HG03469 (cell line): ENCODE data around the gene HECW1.
"Not testable (repeated sequence)": the region's sequence is repeated elsewhere in the genome, so short reads cannot be mapped to it uniquely, and the experiment has no call there.

Source experiments
- ATAC-seq: cut with Tn5 transposase; IDR thresholded peaks from one replicate; pipeline ENCODE4 v1.9.1; 2021; ENCODE audit warnings: mild to moderate bottlenecking, moderate library complexity, moderate number of reproducible peaks; ENCODE audit not compliant: unreplicated experiment

Gene HECW1

DNA sequence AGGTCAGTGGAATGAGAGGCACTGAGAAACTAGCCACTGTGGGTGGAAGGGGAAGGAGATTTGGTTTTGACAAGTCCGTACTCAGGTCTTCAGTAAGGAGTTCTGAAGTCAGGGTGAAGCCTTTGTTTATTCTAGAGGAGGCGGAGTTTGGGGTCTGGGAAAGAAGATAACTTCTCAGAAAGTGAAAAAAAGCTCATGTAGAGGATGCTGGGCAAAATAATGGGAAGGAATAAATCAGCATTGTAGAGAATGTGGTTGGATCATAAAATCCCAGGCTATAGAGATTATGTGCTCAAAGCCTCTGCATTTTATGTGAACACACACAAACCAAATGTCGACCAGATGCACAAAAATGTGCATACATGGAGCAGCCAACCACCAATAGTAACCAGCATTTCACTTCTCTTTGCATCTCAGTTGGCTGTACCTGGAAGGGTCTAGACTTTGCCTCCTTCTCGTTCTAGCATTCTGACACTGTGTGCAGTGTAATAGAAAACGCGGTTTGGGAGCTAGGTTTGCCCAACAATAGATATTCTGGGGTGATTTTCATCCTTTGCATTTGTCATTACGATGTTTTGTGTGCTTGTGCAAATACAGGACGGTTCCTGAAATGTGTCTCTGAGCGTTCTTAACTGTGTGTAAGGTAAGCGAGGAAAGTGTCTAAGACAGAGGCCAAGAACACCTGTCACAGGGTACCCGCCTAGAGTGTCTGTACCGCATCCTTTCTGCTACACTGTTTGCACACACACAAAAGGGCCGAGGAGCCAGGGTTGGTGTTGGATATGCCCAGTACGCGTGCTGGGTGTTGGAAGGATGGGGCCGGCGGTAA, 603 bp upstream of the HECW1 start:
- no peak for ATAC-seq

DNA sequence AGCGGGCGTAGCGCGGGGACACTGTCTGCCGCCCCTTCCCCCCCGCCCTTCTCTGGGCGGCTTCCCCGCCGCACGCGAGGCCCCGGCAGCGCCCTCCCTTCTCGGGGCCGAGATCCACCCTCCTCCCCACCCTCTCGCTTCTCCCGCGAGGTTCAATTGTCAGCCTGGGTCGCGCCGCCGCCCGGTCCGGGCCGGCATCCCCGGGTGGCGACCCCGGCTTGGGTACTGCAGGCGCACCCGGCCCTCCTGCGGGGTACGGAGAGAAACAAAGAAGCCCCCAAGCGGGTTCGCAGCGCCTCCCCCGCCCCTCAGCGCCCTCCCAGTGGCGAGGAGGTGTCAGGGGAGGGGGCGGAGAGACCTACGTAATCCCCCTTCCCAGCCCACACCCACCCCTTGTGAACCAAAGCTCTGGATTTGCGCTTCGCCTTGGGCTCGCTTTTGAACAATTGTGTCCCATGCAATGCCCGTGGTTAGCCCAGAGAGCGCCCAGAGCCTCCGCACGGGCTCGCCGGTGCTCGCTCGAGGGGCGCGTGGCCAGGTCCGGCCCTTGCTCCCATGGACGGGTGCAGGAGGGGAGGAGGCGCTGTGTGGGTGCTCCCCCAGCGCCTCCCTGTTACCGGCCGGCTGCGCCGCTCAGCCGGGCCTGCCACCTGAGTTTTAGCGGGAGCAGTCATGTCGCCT, 634 bp downstream of the HECW1 start:
- ATAC-seq = no peak

DNA sequence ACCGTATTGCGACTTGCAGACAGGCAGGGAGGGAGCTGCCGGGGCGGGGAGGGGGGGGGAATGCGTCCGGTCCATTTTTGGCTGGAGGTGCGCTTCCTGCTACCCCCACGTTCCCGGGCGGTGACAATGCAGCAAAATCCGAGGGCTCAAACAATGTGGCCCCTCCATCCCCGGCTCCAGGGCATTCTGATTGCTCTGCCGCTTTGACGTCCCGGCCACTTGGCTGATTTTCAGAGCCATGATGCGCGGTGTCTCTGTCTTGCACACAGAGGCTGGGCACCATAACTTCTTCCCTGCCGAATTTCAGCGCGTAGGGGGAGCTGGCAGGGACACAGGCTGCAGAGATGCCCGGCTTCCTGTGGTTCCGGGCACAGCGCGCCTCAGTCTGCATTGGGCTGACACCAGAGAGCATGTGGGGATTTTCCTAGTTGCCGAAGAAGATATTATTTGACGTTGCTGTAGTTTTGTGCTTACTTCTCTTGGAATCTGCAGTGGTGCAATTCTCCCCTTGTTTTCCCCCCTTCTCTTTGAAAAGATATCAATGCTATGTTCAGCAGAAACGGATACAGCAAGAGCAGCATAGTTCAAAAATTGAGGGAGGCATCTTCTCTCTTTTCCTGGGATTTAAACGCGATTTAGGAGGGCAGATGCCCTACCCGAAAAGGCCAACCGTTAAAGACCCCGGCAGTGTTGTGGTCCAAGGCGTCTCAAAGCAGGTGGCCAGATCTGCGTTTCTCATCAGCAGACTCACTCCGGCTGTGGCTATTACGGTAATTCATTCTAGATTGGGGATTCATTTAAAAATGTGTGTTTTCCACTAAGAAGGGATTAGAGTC, 1.4 kb downstream of the HECW1 start:
- no peak for ATAC-seq

DNA sequence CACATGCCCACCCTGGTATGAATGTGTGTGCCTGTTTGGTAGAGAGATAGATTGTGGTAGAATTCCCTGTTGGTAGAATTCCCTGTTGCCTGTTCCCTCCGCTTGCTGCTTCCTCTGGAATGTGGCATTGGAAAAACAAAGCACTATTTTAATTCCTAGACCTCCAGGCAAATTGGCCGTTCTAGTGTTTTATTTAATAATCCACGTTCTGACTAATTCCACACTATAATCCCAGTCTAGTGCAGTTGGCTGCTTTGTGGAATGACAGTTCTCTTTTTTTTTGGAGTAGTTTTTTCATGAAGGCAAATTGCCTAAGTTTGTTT, 2.0 kb downstream of the HECW1 start:
- ATAC-seq = no peak

DNA sequence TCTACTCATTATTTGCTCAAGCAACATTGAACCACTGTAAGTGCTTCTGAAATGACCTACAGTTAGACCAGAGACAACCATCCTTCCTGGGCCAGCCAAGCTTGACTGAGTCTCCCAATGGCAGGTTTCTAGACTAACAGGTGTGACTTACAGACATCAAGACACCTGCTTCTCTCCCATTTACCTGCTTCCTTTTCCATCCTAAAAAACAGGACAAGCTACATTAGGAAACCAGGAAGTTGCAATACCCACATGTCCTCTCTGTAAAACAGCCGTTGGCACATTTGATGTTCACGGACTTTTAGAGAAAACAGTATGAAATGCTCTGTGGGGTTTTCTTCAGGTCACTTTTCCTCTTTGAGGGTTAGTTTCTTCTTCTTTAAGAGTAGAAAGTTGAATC, 4.0 kb downstream of the HECW1 start:
- ATAC-seq = no peak

DNA sequence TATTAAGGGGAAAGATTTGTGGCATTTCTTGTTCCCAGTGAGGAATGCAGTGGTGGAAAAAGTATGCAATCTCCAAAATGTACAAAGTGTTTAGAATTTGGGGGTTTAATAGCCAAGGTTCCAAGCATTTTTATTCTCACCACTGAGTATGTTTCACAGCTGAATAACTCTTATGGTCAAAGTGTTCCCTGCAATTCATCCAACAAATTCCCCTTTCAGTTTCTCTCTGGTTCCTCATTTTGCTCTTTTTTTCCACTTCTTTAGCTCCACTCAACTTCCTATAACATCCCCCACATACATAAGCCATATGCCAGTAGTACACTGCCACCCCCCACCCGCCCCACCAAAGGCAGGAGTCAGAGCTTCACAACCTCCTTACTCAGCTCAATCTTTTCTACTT, 4.6 kb downstream of the HECW1 start:
- no peak for ATAC-seq

DNA sequence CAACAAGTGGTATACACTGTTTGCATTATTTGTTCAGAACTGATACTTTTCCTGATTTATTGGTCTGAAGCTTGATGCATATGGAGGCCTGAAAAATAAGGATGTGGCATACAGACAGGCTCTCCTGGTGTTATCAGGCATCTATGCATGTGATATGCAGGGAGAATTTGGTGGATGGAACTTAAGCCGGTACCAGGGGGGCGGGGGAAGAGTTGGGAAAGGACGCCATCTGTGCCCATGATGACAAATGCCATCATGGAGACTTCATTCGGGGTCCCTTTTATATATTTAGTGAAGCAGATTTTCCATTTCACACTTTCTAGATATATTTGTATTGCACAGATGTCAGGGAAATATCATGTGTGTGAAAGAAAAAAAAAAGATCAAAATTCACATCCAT, 5.4 kb downstream of the HECW1 start:
- ATAC-seq = no peak

DNA sequence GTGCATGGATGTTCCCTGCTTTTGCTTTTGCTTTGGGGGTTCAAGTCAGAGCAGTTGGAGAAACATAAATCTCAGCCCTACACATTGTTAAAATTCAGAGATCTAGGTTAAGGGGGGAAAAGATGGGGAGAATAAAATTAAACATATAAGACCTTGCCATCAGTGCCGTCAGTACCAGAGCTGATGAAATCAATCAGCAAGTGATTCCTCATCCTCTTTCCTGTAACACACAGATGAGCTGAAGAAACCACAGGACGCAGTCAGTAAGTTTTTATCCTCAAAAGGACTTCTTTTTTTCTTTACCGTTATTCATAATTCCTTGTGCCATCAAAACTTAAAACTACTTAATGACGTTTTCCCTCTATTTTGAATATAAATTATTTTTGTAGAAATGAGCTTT, 5.9 kb downstream of the HECW1 start:
- ATAC-seq = no peak

DNA sequence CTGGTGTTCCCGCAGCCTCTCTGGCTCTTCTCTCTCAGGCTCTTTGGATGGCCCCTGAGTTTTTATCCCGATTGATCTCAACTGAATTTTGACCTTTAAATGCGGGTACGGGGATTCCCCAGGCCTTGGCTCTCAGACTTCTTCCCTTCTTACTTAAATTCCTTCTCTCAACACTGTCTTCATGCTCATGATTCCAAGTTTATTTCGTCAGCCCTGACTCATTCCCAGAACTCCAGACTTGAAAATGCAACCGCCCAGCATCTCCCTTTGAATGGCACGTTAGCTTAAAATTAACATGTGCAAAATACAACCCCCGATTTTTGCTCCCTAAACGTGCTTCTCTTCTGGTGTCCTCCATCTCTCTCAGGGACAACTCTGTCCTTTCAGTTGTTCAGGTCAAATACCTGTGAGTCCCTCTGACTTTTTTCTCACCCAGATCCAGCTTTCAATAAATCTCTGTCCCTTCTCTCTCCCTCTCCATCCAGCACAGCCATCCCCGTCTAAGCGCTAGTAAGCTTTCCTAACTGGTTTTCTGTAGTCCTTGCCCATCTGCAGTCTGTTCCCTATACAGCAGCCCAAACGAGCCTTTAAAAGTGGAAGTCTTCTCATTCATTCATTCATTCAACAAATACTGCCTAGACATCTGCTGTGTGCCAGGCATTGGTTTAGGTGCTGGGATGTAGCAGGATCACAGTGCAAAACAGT, 7.1 kb downstream of the HECW1 start:
- no peak for ATAC-seq

DNA sequence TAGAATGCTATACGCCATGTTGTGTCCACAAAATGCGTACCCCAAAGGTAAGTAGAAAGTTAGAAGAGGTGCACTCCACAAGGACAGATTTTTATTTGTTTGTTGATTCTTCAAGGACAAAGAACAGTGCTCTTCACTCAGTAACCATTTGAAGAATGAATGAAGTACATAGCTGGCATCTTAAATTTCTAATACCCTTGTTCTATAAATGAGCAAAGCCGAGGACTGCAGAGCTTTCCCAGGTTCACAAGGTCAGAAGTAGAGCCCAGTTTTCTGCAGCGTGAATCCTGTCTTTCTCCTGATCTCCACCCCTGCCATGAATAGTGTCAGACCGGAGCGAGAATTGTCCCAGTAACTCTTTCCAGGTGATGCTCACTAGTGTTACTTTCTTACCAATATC, 9.5 kb downstream of the HECW1 start:
- ATAC-seq = no peak

DNA sequence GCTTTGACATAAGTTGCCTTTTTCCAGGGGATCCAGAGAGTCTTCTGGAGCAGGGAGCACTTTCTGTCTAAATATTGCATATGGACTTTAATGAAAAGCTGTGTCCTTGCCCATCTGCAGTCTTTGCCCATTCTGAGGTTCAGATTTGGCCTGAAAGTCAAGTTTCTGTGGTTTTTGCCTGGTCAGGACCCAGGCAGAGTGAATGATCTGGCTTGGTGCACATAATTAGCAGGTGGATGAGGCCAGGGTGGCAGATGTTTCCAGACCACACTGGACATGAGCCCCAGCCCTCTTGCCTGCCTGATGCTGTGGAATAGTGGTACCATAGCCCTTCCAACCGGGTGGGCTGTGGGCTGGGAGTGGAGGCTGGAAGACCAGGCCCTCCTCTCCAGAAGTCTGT, 11.0 kb downstream of the HECW1 start:
- no peak for ATAC-seq

DNA sequence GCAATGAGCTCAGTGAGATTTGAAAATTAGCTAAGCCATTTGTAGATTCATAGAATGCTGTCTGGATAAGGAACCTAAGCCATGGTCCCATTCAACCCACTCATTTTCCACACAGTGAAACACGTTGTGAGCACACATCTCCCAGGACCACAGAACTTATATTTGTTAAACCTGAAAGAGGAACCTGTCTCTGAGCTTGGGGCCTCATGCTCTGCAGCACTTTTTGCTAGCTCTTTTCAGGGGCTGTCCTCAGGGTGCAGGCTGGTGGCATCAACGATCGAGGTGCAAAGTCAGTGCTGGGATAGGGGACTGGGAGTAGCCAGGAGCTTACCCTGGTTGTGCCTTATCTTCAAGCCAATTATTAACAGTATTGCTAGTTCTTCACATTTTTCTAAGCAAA, 11.9 kb downstream of the HECW1 start:
- ATAC-seq = no peak

DNA sequence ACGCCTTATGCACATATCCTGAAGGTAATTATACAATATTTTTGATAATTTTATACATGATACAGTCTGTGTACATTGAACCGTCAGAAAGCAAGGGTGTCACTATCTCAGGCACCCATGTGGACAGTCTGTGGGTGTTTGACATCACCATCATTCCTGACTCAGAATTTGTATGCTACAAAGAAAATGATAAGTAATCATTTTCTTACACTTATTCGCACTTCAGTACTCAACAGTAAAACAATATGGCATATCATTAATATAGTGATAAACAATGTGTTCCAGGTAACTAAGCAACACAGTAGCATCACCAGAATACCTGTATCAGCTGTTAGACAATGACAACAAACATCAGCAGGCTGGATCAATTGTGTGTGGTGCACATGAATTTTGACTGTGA, 17.9 kb downstream of the HECW1 start:
- no peak for ATAC-seq

DNA sequence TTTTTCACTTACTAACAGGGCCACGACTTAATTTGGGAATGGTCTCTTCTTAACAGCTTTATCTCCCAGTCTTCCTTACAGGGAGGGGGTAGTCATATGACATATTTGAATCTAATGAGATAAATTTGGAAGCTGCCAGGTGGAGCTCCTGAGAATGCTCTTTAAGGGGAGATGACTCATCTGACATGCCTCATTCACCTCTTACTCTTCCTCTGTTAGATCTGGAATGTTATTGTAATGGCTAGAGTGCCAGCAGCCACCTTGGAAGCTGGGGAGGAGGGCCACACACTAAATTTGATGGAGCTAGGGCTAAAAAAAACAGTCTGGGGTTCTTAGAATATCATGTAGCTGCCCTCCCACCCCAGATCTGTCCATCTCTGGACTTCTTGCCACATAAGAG, 22.7 kb downstream of the HECW1 start:
- ATAC-seq = no peak

DNA sequence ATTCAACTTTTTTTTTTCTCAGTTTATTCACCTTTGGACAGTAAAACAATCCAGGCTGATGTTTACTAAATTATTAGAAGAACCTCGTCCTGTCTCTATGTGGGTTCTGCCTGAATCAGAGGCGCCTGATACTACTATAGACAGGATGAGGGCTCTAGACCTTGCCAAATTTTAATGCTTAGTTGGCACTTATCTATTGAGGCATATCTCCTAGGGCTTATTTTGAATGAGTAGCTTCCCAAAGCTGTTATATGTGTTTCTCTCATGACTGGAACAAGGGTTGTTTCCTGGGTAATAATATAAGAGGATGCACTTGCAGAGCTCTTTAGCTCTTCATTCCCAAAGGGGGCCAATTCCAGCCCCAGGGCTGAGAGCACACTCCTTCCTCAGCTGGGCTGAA, 23.6 kb downstream of the HECW1 start:
- ATAC-seq = no peak

DNA sequence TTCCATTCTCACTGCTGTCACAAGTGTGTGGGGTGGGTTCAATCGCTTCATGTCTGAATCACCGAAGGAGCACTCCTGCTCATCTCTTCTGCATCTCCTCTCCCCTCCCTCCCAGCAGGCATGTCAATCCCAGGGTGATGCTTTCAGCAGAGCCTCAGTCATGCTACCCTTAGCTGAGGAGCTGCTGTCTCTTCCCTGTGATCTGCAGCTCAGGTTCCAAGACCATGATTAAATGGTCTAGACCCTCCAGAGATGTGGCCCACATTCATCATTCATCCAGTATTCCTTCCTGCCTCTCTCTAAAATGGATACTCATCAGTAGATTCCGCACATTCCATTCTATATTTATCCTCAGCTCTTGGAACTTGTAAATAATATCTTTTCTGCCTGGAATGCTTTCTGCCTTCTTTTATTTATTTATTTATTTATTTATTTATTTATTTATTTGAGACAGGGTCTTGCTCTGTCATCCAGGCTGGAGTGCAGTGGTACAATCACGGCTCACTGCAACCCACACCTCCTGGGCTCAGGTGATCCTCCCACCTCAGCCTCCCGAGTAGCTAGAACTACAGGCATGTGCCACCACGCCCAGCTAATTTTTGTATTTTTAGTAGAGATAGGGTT, 24.8 kb downstream of the HECW1 start:
- not testable (repeated sequence) for ATAC-seq

DNA sequence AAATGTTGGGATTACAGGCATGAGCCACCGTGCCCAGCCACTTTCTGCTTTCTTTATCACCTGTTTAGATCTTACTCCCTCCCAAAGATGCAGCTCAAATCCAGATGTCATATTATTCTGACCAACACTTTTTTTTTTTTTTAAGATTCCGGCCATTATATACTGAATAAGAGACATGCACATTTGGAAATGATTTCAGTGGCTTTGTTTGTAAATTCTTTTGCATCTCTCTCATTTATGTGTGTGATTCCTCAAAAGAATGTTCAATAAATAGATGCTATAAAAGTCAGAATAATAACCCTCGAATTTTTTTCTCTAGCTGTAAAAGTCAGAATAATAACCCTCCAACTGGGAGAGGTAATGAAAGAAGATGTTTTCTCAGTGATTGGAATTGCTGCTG, 25.4 kb downstream of the HECW1 start:
- ATAC-seq = no peak

DNA sequence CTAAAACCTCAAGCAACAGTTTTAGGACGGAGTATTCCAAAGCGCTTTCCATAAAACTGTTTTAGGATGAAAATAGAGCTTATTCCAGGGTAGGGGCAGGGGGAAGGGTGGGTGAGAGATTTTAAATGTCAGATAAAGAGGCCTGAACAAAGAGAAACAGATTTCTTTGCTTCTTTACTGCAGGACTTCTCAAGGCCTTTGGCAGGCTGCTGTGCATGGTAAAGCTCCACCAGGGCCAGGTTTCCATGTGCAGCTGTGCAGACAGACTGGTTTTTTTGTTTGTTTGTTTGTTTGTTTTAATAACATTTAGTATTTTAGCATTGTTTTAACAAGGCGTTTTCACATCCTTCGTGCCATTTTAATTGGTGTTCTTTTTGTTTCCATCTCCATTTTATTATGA, 26.3 kb downstream of the HECW1 start:
- ATAC-seq = no peak

DNA sequence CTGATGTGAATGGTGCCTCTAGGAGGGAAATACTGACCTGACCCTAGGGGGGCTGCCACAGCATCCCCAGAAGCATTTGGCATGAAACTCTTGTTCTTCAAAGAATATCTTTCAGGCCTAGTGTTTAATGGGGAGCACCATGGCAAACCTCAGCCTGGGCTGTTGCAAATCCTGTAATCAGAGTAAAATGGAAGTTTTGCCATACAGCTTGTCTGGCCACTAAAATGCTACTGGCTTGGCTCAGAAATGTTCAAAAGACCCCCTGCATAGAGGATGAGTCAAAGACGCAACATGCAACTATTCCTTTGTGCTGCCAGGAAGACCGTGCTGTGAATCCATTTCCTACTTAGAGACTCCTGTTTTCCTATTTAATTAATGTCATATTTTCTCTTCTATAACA, 26.7 kb downstream of the HECW1 start:
- no peak for ATAC-seq

DNA sequence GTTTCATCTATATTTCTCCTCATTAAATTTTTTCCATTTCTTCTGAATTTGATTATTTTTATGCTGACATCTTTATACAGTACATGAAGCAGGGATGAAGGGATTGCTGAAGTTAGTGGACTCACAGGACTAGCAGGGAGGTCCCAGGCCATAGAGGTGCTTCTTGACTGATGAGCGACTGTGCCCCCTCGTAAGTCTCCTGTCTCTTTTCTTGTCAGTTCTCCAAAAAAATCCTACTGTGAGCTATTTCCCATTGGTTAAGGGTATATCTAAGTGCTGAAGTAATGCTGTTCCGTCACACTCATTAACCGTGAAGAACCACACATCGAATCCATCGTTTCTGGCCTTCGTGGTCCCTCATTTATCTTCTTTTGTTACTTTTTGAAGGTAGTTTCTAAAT, 27.7 kb downstream of the HECW1 start:
- ATAC-seq = no peak

DNA sequence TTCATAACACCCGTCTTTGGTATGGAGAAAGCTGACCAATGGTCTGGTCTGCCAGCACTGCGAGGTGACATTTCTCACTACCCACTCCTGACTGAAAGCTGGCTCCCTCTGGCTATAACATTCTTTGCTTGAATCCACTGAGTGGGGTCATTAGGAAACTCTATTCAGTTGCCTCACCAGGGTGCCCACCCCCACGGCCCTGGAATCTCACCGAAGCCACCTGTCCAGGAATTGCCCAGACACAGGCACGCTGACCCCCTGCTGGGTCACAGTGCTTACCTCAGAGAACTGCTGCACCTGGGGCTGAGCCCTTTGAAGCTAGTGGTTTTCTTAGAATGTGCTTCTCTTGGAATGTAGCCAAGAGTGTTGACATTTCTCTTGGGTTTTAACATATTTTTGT, 28.6 kb downstream of the HECW1 start:
- ATAC-seq = no peak
